ENCODE data around the gene AKT3.

DNA sequence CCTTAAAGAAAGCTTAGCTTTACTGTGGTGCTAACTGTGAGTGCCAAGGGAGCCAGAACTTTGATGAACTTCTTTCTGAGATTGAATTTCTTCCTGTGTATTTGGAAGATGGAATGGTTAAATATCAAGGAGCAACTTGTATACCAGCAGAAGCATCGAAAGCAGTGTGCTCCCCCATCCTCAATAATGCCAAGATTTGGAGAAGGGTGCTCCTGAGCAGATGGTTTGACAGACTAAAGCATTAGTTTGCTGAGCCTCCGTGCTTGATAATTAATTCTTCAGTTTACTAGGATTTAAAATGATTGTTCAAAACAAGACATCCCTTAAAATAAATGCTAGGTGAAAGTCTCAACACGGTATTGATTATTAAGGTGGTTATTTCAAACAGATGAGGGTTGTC is 42.4 kb upstream of the AKT3 start:
- TF ChIP-seq, protein P1, sequence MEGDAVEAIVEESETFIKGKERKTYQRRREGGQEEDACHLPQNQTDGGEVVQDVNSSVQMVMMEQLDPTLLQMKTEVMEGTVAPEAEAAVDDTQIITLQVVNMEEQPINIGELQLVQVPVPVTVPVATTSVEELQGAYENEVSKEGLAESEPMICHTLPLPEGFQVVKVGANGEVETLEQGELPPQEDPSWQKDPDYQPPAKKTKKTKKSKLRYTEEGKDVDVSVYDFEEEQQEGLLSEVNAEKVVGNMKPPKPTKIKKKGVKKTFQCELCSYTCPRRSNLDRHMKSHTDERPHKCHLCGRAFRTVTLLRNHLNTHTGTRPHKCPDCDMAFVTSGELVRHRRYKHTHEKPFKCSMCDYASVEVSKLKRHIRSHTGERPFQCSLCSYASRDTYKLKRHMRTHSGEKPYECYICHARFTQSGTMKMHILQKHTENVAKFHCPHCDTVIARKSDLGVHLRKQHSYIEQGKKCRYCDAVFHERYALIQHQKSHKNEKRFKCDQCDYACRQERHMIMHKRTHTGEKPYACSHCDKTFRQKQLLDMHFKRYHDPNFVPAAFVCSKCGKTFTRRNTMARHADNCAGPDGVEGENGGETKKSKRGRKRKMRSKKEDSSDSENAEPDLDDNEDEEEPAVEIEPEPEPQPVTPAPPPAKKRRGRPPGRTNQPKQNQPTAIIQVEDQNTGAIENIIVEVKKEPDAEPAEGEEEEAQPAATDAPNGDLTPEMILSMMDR (conservative IDR thresholded peaks at IDR 0.05; ENCODE audit: low read length), result no peak
- TF ChIP-seq EZH2phosphoT487 (IDR thresholded peaks at IDR 0.05; ENCODE audit: borderline replicate concordance), result no peak
